ENCODE results near the gene DRICH1.
A peak's percentile ranks its signal among the peaks of the same experiment; 100 is the strongest.

The DRICH1 gene

GRCh38 chr22:23566705-23567475 is 65.2 kb downstream of the DRICH1 start:
- DNase-seq (ENCODE audit: low read depth in 1 of 2, low spot score in 1 of 2) = no peak
- Histone ChIP-seq H3K4me3 (replicated peaks; ENCODE audit: insufficient read depth, low read length) (no peak overlapping the region), H3K27me3 (ENCODE audit: insufficient read depth, poor library complexity, severe bottlenecking) (peaks cover 12% of the 10 kb centered on the region), H3K27ac (replicated peaks) (no peak overlapping the region)
- TF ChIP-seq SPI1 (IDR thresholded peaks at IDR 0.05; ENCODE audit: borderline replicate concordance, low read depth) (no peak), REST (IDR thresholded peaks at IDR 0.05; ENCODE audit: insufficient replicate concordance, low read depth) (no peak), CTCF (IDR thresholded peaks at IDR 0.05; ENCODE audit: insufficient read depth, low read length) (no peak), GABPA (IDR thresholded peaks at IDR 0.05; ENCODE audit: low read depth) (no peak), POLR2AphosphoS5 (IDR thresholded peaks at IDR 0.05; ENCODE audit: low read depth) (no peak)

- no peak for DNase-seq (ENCODE audit: low read depth in 1 of 2, low spot score in 1 of 2)
- peaks cover 12% of the 10 kb centered on the region for H3K27me3 ChIP-seq (ENCODE audit: insufficient read depth, poor library complexity, severe bottlenecking)
- H3K27ac ChIP-seq (replicated peaks) = no peak overlapping the region
- no peak for TF ChIP-seq REST (IDR thresholded peaks at IDR 0.05; ENCODE audit: insufficient replicate concordance, low read depth)
- no peak for TF ChIP-seq CTCF (IDR thresholded peaks at IDR 0.05; ENCODE audit: insufficient read depth, low read length)
- no peak for TF ChIP-seq SPI1 (IDR thresholded peaks at IDR 0.05; ENCODE audit: borderline replicate concordance, low read depth)
- TF ChIP-seq POLR2AphosphoS5 (IDR thresholded peaks at IDR 0.05; ENCODE audit: low read depth) = no peak
- TF ChIP-seq GABPA (IDR thresholded peaks at IDR 0.05; ENCODE audit: low read depth) = no peak
- H3K4me3 ChIP-seq (replicated peaks; ENCODE audit: insufficient read depth, low read length) = no peak overlapping the region
These were observed 66.0 kb downstream of the DRICH1 start for GRCh38 chr22:23565915-23566704.

GRCh38 chr22:23565305-23565914 is 66.7 kb downstream of the DRICH1 start:
- Histone ChIP-seq H3K27ac (replicated peaks) (no peak overlapping the region), H3K27me3 (ENCODE audit: insufficient read depth, poor library complexity, severe bottlenecking) (peaks cover 12% of the 10 kb centered on the region), H3K4me3 (replicated peaks; ENCODE audit: insufficient read depth, low read length) (no peak overlapping the region)
- peak in 1 of 2 experiments; percentile 18 for DNase-seq (ENCODE audit: low read depth in 1 of 2, low spot score in 1 of 2)
- TF ChIP-seq REST (IDR thresholded peaks at IDR 0.05; ENCODE audit: insufficient replicate concordance, low read depth) (no peak), CTCF (IDR thresholded peaks at IDR 0.05; ENCODE audit: insufficient read depth, low read length) (no peak), GABPA (IDR thresholded peaks at IDR 0.05; ENCODE audit: low read depth) (no peak), POLR2AphosphoS5 (IDR thresholded peaks at IDR 0.05; ENCODE audit: low read depth) (no peak), SPI1 (IDR thresholded peaks at IDR 0.05; ENCODE audit: borderline replicate concordance, low read depth) (no peak)
